Cardiac muscle cell (in vitro differentiated cells and primary cell): Measurements from ENCODE around the gene SHTN1. TPM values are rescaled to one million over a fixed set of nuclear protein-coding genes. Genes with fewer than 3 reads are reported as not detected.

Experiments
- DNase-seq, 2 donors: peaks; one replicate each; pipeline versions ENCODE4 v3.0.0 to v3.0.0-alpha.2; 2010 to 2017; ENCODE audit warnings: low read depth in 1 of 2, low spot score in 1 of 2
- H3K27ac ChIP-seq: fragments of 200-600 bp; sonication (generic); 2 replicates; pipeline ENCODE4 v1.5.1; 2016
- H3K27me3 ChIP-seq: fragments of 200-600 bp; sonication (generic); 2 replicates; pipeline ENCODE4 v1.6.0; 2016; ENCODE audit warnings: control low read depth
- H3K36me3 ChIP-seq: fragments of 200-600 bp; sonication (generic); 2 replicates; pipeline ENCODE4 v1.5.1; 2016; ENCODE audit warnings: control low read depth
- H3K4me1 ChIP-seq: fragments of 200-600 bp; sonication (generic); 2 replicates; pipeline ENCODE4 v1.8.1; 2017; ENCODE audit warnings: low read depth, mild to moderate bottlenecking, mixed run types
- H3K4me3 ChIP-seq: fragments of 200-600 bp; sonication (generic); 2 replicates; pipeline ENCODE4 v1.5.1; 2016; ENCODE audit warnings: mild to moderate bottlenecking
- H3K9me3 ChIP-seq: fragments of 200-600 bp; sonication (generic); 2 replicates; pipeline ENCODE4 v1.5.1; 2017; ENCODE audit warnings: low read depth, mild to moderate bottlenecking, control low read depth
- CTCF ChIP-seq: IDR thresholded peaks from 2 replicates; pipeline ENCODE4 v1.5.1; 2012; ENCODE audit warnings: low read depth, mild to moderate bottlenecking, low read length
- polyA plus RNA-seq: library from polyadenylated mRNA; unstranded; fragments of >200 nt; fragmentation: Nextera tagmentation; extraction: Ambion mirVana; gene quantifications from 2 replicates; pipeline ENCODE4 v1.2.1, GENCODE V29; 2016
- total RNA-seq: library from RNA; depleted of rRNA; stranded (reverse); fragments of >200 nt; gene quantifications from 2 replicates; pipeline ENCODE4 v1.2.3, GENCODE V29; 2016

Gene SHTN1
- total and polyA plus RNA-seq, 2 experiments from 2014 or later = 2.9 to 4.1 TPM

- no peaks in the 10 kb centered on the region for H3K36me3 ChIP-seq
Observed at GRCh38 chr10:116861796-116862195, 143.2 kb downstream of the SHTN1 start.

GRCh38 chr10:116857156-116857555, 147.8 kb downstream of the SHTN1 start:
- no peak overlapping the region for H3K27ac ChIP-seq
- DNase-seq = no peak
- H3K4me1 ChIP-seq = no peaks in the 10 kb centered on the region
- H3K9me3 ChIP-seq = no peaks in the 10 kb centered on the region
- no peaks in the 10 kb centered on the region for H3K36me3 ChIP-seq
- TF ChIP-seq CTCF = no peak
- no peaks in the 10 kb centered on the region for H3K27me3 ChIP-seq
- H3K4me3 ChIP-seq = no peak overlapping the region

More at GRCh38 chr10:116861796-116862195, 143.2 kb downstream of the SHTN1 start:
- no peak overlapping the region for H3K4me3 ChIP-seq
- DNase-seq = no peak
- no peaks in the 10 kb centered on the region for H3K27me3 ChIP-seq
- TF ChIP-seq CTCF = no peak
- no peak overlapping the region for H3K27ac ChIP-seq
- no peaks in the 10 kb centered on the region for H3K4me1 ChIP-seq
- no peaks in the 10 kb centered on the region for H3K9me3 ChIP-seq

- no peaks in the 10 kb centered on the region for H3K36me3 ChIP-seq
- peaks cover under 1% of the 10 kb centered on the region for H3K4me1 ChIP-seq
- no peak for TF ChIP-seq CTCF
- H3K27ac ChIP-seq = no peak overlapping the region
- no peak for DNase-seq
- no peaks in the 10 kb centered on the region for H3K27me3 ChIP-seq
- H3K9me3 ChIP-seq = no peaks in the 10 kb centered on the region
- H3K4me3 ChIP-seq = no peak overlapping the region
Observed at GRCh38 chr10:116853701-116854100, 151.3 kb downstream of the SHTN1 start.

GRCh38 chr10:116853287-116853686, 151.7 kb downstream of the SHTN1 start:
- no peak overlapping the region for H3K4me3 ChIP-seq
- H3K9me3 ChIP-seq = no peaks in the 10 kb centered on the region
- no peak for DNase-seq
- peaks cover 4% of the 10 kb centered on the region for H3K4me1 ChIP-seq
- H3K36me3 ChIP-seq = no peaks in the 10 kb centered on the region
- no peak overlapping the region for H3K27ac ChIP-seq
- no peak for TF ChIP-seq CTCF
- no peaks in the 10 kb centered on the region for H3K27me3 ChIP-seq

- Histone ChIP-seq H3K27me3 (no peaks in the 10 kb centered on the region), H3K4me3 (no peak overlapping the region), H3K27ac (no peak overlapping the region), H3K4me1 (peaks cover 4% of the 10 kb centered on the region), H3K9me3 (no peaks in the 10 kb centered on the region), H3K36me3 (no peaks in the 10 kb centered on the region)
- no peak for TF ChIP-seq CTCF
- DNase-seq = no peak
Observed at GRCh38 chr10:116852246-116852645, 152.7 kb downstream of the SHTN1 start.

GRCh38 chr10:116850058-116850611, 154.9 kb downstream of the SHTN1 start:
- H3K36me3 ChIP-seq = no peaks in the 10 kb centered on the region
- H3K4me1 ChIP-seq = peaks cover 4% of the 10 kb centered on the region
- H3K27ac ChIP-seq = peak overlapping the region; percentile 46
- peak overlapping the region; percentile 73 for H3K4me3 ChIP-seq
- no peak for DNase-seq
- TF ChIP-seq CTCF = no peak
- H3K27me3 ChIP-seq = no peaks in the 10 kb centered on the region
- no peaks in the 10 kb centered on the region for H3K9me3 ChIP-seq
